Ascending aorta (tissue), 2 donors: ENCODE measurements around the gene MMEL1. TPM values are rescaled to one million over a fixed set of nuclear protein-coding genes. Genes with fewer than 3 reads are reported as not detected.

ENCODE experiments used
- DNase-seq, 2 donors: peaks; one replicate each; pipeline ENCODE4 v3.0.0-alpha.2; 2019; ENCODE audit warnings: low spot score in 2 of 2
- H3K27ac ChIP-seq, 2 donors: fragments of 200-600 bp; sonication (generic); one replicate each; pipeline ENCODE4 v1.5.1; 2016 to 2017; ENCODE audit warnings: mild to moderate bottlenecking in 1 of 2
- H3K27me3 ChIP-seq: fragments of 200-600 bp; sonication (generic); one replicate; pipeline ENCODE4 v1.5.1; 2017
- H3K36me3 ChIP-seq, 2 donors: fragments of 200-600 bp; sonication (generic); one replicate each; pipeline ENCODE4 v1.5.1; 2016
- H3K4me1 ChIP-seq, 2 donors: fragments of 200-600 bp; sonication (generic); one replicate each; pipeline ENCODE4 v1.5.1; 2016 to 2017; ENCODE audit warnings: mild to moderate bottlenecking in 1 of 2
- H3K4me3 ChIP-seq, 2 donors: fragments of 200-600 bp; sonication (generic); one replicate each; pipeline ENCODE4 v1.5.1; 2016 to 2017; ENCODE audit warnings: mild to moderate bottlenecking in 1 of 2
- H3K9me3 ChIP-seq, 2 donors: fragments of 200-600 bp; sonication (generic); one replicate each; pipeline ENCODE4 v1.5.1; 2016
- CTCF ChIP-seq, 3 experiments: fragments of 200-600 bp in 2 of 3; fragments of 450-650 bp in 1 of 3; sonication (generic) in 2 of 3; IDR thresholded peaks; one replicate each; pipeline ENCODE4 v1.5.1; 2016 to 2019; ENCODE audit warnings: antibody characterized with exemption in 3 of 3, mild to moderate bottlenecking in 1 of 3, moderate library complexity in 1 of 3
- intact Hi-C: fragments of 100-400 bp; cut with DNase I; formaldehyde crosslinking; loops from one replicate; pipeline ENCODE4 v1.15.1; 2023
- total RNA-seq: library from RNA; depleted of rRNA; stranded (reverse); fragments of >200 nt; gene quantifications from one replicate; pipeline ENCODE4 v1.1.0, GENCODE V29; 2016

The MMEL1 gene
- total RNA-seq, 1 donor from 2014 or later: not detected

DNA sequence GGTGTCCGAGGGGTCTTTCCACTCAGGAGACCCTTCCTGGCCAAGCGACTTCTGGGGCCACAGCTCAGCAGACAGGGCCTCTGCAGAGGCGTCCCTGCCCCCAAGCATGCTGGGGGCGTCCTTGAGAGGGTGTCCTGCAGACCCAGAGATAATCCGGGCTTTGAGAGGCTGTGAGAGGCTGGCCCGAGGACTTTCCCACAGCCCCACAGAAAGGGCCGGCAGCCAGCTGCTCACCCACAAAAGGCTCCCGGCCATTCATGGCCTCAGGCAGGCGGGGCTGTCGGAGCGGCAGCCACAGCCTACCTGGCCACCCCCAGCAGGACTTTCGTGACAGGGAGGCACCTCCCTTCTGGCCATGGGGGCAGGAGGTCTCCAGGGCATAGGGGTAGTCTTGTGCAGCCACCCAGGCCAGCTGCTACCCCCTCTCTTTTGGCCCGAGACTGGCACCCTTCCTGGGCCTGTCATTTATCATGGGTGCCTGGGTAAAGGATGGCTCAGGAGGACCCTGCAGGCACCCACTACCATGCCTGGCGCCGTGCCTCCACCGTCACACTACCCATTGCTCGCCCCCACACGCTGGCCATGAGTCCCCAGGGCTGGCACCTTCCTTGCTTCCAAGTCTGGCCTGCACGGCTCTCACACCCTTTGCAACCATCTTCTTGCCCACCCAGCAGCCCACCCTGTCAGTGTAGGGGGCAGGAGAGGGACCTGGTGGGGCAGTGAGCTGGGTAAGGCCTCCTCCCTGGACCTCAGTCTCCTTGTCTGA, 87.8 kb downstream of the MMEL1 start:
- Histone ChIP-seq H3K27ac (peak overlapping the region; percentile 51 to 60), H3K9me3 (no peaks in the 10 kb centered on the region), H3K4me3 (no peak overlapping the region), H3K36me3 (no peaks in the 10 kb centered on the region), H3K27me3 (peaks cover 3% of the 10 kb centered on the region), H3K4me1 (peaks cover 13 to 39% of the 10 kb centered on the region in 2 donors)
- no peak for TF ChIP-seq CTCF (IDR thresholded peaks at IDR 0.05)
- intact Hi-C loops: no loop called here
- DNase-seq: no peak

- peaks cover 3% of the 10 kb centered on the region for H3K27me3 ChIP-seq
- H3K27ac ChIP-seq: no peak overlapping the region
- DNase-seq: no peak
- H3K4me1 ChIP-seq: peaks cover 13 to 38% of the 10 kb centered on the region in 2 donors
- H3K9me3 ChIP-seq: no peaks in the 10 kb centered on the region
- no peaks in the 10 kb centered on the region for H3K36me3 ChIP-seq
- no peak overlapping the region for H3K4me3 ChIP-seq
- intact Hi-C loops: no loop called here
- TF ChIP-seq CTCF (IDR thresholded peaks at IDR 0.05): no peak
Observed at GRCh38 chr1:2544093-2544874, 88.5 kb downstream of the MMEL1 start.

GRCh38 chr1:2543543-2544092, 89.2 kb downstream of the MMEL1 start:
- Histone ChIP-seq H3K4me1 (peaks cover 9 to 32% of the 10 kb centered on the region in 2 donors), H3K4me3 (no peak overlapping the region), H3K36me3 (no peaks in the 10 kb centered on the region), H3K9me3 (no peaks in the 10 kb centered on the region), H3K27me3 (peaks cover 3% of the 10 kb centered on the region), H3K27ac (no peak overlapping the region)
- TF ChIP-seq CTCF (IDR thresholded peaks at IDR 0.05): no peak
- no peak for DNase-seq
- intact Hi-C loops: no loop called here

DNA sequence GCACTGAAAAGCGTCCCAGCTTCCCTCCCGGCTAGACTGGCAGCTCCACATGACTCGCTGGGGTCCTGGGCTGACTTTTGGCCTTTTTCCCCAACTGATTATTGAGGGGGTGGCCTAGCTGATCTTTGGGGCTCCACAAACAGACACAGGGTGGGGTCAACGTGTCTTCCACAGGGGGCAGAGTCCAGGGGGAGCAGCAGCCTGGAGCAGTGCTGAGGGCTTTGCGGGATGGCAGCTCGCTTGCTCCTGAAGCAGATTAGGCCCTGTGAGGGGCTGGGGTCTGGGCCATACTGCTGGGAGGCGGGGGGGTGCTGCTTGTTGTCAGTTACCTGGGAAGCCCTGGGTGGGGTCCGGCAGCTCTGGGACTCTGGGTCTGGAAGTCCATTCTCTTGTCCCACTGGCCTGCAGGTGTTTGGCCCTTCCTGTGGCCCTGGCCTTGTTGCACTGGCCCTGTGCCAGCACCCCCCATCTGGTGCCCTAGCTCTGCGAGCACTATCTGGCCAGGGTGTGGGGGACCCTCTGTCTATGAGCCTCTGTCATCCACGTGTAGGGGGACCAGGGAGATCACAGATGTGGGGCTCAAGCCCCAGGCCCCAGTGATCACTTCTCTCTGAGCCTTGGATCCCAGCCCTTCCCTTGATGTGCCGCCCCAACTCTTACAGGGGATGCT, 90.4 kb downstream of the MMEL1 start:
- no peak for DNase-seq
- Histone ChIP-seq H3K36me3 (no peaks in the 10 kb centered on the region), H3K4me1 (peaks cover 7 to 22% of the 10 kb centered on the region in 2 donors), H3K9me3 (no peaks in the 10 kb centered on the region), H3K27ac (no peak overlapping the region), H3K4me3 (no peak overlapping the region), H3K27me3 (peaks cover 3% of the 10 kb centered on the region)
- intact Hi-C loops: no loop called here
- no peak for TF ChIP-seq CTCF (IDR thresholded peaks at IDR 0.05)

GRCh38 chr1:2541619-2542245, 91.1 kb downstream of the MMEL1 start:
- H3K27me3 ChIP-seq: peaks cover 3% of the 10 kb centered on the region
- H3K27ac ChIP-seq: no peak overlapping the region
- intact Hi-C loops: no loop called here
- H3K4me1 ChIP-seq: peaks cover 3 to 17% of the 10 kb centered on the region in 2 donors
- DNase-seq: no peak
- no peaks in the 10 kb centered on the region for H3K9me3 ChIP-seq
- no peak for TF ChIP-seq CTCF (IDR thresholded peaks at IDR 0.05)
- no peak overlapping the region for H3K4me3 ChIP-seq
- no peaks in the 10 kb centered on the region for H3K36me3 ChIP-seq
